Naive B cell (primary cell): ENCODE measurements around the gene TRABD2A. TPM values are rescaled to one million over a fixed set of nuclear protein-coding genes. Genes with fewer than 3 reads are reported as not detected.
"Not testable (repeated sequence)": the region's sequence is repeated elsewhere in the genome, so short reads cannot be mapped to it uniquely, and the experiment has no call there.

Experiments
- ATAC-seq, 2 donors: fragments of 150-1000 bp; cut with Tn5 transposase; 2 replicates each; pipeline ENCODE4 v1.10.0; 2021; ENCODE audit warnings: low read depth in 2 of 2, mild to moderate bottlenecking in 2 of 2, moderate library complexity in 2 of 2
- DNase-seq: peaks from one replicate; pipeline ENCODE4 v3.0.0; 2022
- H3K27ac Mint-ChIP-seq, 6 donors: one replicate each; pipeline ENCODE4 v1.8.0; 2020 to 2022; ENCODE audit warnings: mild to moderate bottlenecking in 6 of 6, mixed read lengths in 6 of 6, moderate library complexity in 5 of 6, inconsistent platforms in 2 of 6
- H3K27me3 Mint-ChIP-seq, 3 donors: one replicate each; pipeline ENCODE4 v1.8.0; 2021 to 2022; ENCODE audit warnings: mixed read lengths in 3 of 3, mild to moderate bottlenecking in 1 of 3
- H3K36me3 Mint-ChIP-seq, 2 donors: one replicate each; pipeline ENCODE4 v1.8.0; 2020 to 2022; ENCODE audit warnings: mixed read lengths in 2 of 2, inconsistent platforms in 1 of 2, mild to moderate bottlenecking in 1 of 2
- H3K4me1 Mint-ChIP-seq, 3 donors: one replicate each; pipeline ENCODE4 v1.8.0; 2020 to 2022; ENCODE audit warnings: mixed read lengths in 3 of 3, inconsistent platforms in 1 of 3, mild to moderate bottlenecking in 1 of 3, moderate library complexity in 1 of 3
- H3K4me3 Mint-ChIP-seq, 8 donors: one replicate each; pipeline ENCODE4 v1.8.0; 2020 to 2022; ENCODE audit warnings: mild to moderate bottlenecking in 8 of 8, mixed read lengths in 8 of 8, moderate library complexity in 8 of 8, inconsistent platforms in 2 of 8
- H3K9me3 Mint-ChIP-seq, 7 donors: one replicate each; pipeline ENCODE4 v1.8.0; 2020 to 2022; ENCODE audit warnings: mixed read lengths in 7 of 7, mild to moderate bottlenecking in 5 of 7, inconsistent platforms in 2 of 7, moderate library complexity in 1 of 7
- polyA plus RNA-seq, 6 donors: library from polyadenylated mRNA; unstranded; fragments of 300-500 nt; fragmentation: Illumina TruSeq; gene quantifications; one replicate each; pipeline ENCODE4 v1.2.3, GENCODE V29; 2021; ENCODE audit warnings: low read depth in 6 of 6

The TRABD2A gene, protein sequence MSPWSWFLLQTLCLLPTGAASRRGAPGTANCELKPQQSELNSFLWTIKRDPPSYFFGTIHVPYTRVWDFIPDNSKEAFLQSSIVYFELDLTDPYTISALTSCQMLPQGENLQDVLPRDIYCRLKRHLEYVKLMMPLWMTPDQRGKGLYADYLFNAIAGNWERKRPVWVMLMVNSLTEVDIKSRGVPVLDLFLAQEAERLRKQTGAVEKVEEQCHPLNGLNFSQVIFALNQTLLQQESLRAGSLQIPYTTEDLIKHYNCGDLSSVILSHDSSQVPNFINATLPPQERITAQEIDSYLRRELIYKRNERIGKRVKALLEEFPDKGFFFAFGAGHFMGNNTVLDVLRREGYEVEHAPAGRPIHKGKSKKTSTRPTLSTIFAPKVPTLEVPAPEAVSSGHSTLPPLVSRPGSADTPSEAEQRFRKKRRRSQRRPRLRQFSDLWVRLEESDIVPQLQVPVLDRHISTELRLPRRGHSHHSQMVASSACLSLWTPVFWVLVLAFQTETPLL
- 10 to 100 TPM in 3 of 6 donors, 1 to 10 TPM in 3; 6.5 to 12.3 (median 9.4) TPM for polyA plus RNA-seq

GRCh38 chr2:84880645-84881521 lies at the start of gene TRABD2A:
TRABD2A (minus strand) TSS chr2:84881084; CDS start chr2:84881039, 45 bp downstream.
- ATAC-seq (peak; percentile 18 to 25), DNase-seq (peak; percentile 47)
- Mint-ChIP-seq H3K27ac (peak within 1 kb of the TSS; percentile 84 to 98 (median 98)), H3K27me3 (no peaks in the 10 kb centered on the region), H3K4me3 (peak within 1 kb of the TSS; percentile 88 to 99 (median 96)), H3K9me3 (no peaks in the 10 kb centered on the region), H3K36me3 (no peaks in the 10 kb centered on the region), H3K4me1 (peaks cover 40 to 57% (median 46%) of the 10 kb centered on the region in 3 donors)

DNA sequence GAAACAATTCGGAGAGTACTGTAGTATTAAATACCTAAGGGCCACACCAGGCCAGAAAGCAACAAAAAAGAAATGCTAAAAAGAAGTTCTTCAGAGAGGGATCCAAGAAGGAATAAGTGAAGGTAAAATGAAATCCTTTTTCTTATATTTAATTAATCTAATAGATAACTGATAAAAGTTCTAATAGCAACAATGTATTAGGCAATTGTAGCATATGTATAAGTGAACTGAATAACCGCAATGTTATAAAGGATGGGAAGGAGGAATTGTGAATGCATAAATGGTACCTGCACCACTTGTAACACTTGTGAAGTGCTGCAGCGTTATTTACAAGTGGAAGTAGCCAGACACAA lies 46.4 kb upstream of the TRABD2A start:
- Mint-ChIP-seq H3K9me3 (peaks cover 0 to 2% (median 0%) of the 10 kb centered on the region in 7 donors), H3K4me1 (peaks cover 42 to 71% (median 43%) of the 10 kb centered on the region in 3 donors), H3K27ac (peak overlapping the region in 4 of 6 donors; percentile 82 to 94 (median 88)), H3K27me3 (no peaks in the 10 kb centered on the region), H3K36me3 (no peaks in the 10 kb centered on the region), H3K4me3 (peak overlapping the region; percentile 94 to 99 (median 97))
- ATAC-seq, result no peak
- DNase-seq, result no peak

DNA sequence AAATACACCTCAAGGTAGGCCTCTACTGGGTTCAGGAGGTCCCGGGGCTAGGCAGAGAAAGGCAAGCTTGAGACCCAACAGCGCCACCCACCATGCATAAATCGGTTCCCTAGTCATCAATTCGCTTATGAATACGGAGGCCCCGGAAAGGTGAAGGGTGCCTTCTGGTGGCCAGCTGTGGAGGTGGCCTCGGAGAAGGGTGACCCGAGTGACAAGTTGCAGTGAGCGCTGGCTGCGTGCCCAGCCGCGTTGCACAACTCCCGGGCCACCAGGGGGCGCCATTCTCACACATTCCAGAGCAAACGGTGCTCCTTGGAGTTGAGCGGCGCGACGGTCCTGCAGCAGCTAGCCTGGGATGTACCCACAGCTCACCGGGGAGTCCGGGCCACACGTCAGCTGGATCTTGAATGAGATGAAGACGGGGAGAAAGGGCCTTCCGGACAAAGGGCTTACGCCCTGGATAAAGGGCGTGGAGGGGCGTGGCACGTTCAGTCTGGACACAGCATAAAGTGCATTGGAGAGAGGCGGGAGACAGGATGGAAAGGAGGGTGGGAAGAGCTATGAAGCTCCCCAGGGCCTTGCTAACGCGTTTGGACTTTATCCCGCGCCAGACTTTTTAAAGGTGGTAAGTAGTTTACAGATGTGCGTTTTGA lies 45.0 kb upstream of the TRABD2A start:
- ATAC-seq, result peak; percentile 82 to 84

GRCh38 chr2:84925336-84925723 lies 44.4 kb upstream of the TRABD2A start:
- Mint-ChIP-seq H3K27ac (peak overlapping the region; percentile 41 to 99 (median 88)), H3K9me3 (peaks cover 0 to 2% (median 0%) of the 10 kb centered on the region in 7 donors), H3K4me1 (peaks cover 36 to 66% (median 39%) of the 10 kb centered on the region in 3 donors), H3K36me3 (no peaks in the 10 kb centered on the region), H3K4me3 (peak overlapping the region; percentile 94 to 99 (median 97)), H3K27me3 (no peaks in the 10 kb centered on the region)
- DNase-seq, result no peak
- peak; percentile 0 to 2 for ATAC-seq

More for the DNA sequence above, 45.0 kb upstream of the TRABD2A start:
- Mint-ChIP-seq H3K4me1 (peaks cover 31 to 64% (median 35%) of the 10 kb centered on the region in 3 donors), H3K27me3 (no peaks in the 10 kb centered on the region), H3K9me3 (peaks cover 0 to 2% (median 0%) of the 10 kb centered on the region in 7 donors), H3K27ac (peak overlapping the region; percentile 82 to 99 (median 93)), H3K4me3 (peak overlapping the region; percentile 94 to 99 (median 97)), H3K36me3 (no peaks in the 10 kb centered on the region)
- DNase-seq, result peak; percentile 93

DNA sequence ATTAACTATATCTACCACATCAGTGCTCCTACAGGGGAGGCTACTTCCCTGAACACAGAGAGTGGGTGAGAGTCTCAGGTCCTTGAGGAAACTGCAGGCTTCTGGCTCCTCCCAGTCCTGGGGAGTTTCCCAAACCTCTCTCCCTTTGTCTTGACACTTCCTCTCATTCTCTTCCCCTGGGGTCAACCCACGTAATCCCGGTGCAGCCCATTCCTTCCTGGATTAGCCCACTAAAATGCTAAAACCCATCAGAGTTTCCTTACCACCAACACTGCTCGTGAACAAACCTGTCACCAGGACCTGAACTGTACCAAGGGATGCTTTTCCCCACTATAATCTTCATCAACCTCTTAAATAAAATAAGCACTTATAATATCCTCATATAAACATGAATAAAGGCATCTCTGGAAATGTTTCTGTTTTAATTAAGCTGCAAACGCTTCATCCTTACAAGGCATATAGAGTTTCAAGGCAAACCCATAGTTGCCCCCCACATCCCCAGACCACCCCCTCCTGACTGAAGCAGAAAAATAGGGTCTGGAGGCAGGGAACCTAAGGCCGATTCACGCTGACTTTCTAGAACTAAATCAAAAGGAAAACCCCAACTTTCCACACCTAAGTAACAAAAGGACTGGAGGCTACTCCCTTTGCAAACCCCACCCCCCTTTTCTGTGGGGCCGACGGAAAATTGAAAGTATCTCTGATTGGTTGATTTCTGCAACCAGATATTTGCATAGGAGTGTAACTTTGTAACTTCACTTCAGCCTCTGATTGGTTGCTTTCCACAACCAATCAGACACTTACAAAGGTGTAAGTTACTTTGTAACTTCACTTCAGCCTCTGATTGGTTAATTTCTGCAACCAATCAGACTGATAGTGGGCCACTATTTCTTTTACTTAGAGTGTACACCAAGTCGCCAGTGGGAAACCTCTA lies 43.6 kb upstream of the TRABD2A start:
- peaks cover 45 to 75% (median 48%) of the 10 kb centered on the region in 3 donors for H3K4me1 Mint-ChIP-seq
- no peaks in the 10 kb centered on the region for H3K27me3 Mint-ChIP-seq
- peak overlapping the region; percentile 38 to 96 (median 82) for H3K4me3 Mint-ChIP-seq
- H3K9me3 Mint-ChIP-seq, result peaks cover 0 to 2% (median 0%) of the 10 kb centered on the region in 7 donors
- H3K36me3 Mint-ChIP-seq, result no peaks in the 10 kb centered on the region
- DNase-seq (no peak), ATAC-seq (peak in 1 of 2 donors; percentile 2)
- peak overlapping the region; percentile 52 to 96 (median 76) for H3K27ac Mint-ChIP-seq

DNA sequence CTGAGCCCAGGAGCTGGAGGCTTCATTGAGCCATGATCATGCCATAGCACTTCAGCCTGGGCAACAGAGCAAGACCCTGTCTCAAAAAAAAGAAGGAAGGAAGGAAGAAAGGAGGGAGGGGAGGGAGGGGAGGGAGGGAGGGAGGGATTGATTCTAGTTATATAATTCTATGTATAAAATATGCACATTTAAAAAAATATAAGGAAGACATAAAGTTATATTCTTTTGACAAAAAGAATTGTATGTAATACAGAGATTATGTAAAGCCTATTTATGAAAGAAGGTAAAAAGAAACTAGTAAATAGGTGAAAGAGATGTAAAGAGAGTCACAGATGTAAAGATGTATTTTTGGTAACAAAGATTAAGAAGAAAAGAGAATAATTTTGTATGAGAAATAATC lies 42.1 kb upstream of the TRABD2A start:
- peak overlapping the region in 1 of 6 donors; percentile 21 for H3K27ac Mint-ChIP-seq
- no peaks in the 10 kb centered on the region for H3K27me3 Mint-ChIP-seq

GRCh38 chr2:84919885-84920580 lies 39.1 kb upstream of the TRABD2A start:
- ATAC-seq (peak; percentile 48 to 56), DNase-seq (peak; percentile 41)
- H3K36me3 Mint-ChIP-seq, result no peaks in the 10 kb centered on the region
- H3K4me3 Mint-ChIP-seq, result peak overlapping the region; percentile 52 to 92 (median 80)
- H3K4me1 Mint-ChIP-seq, result peaks cover 37 to 78% (median 38%) of the 10 kb centered on the region in 3 donors
- H3K9me3 Mint-ChIP-seq, result peaks cover 0 to 2% (median 0%) of the 10 kb centered on the region in 7 donors
- no peaks in the 10 kb centered on the region for H3K27me3 Mint-ChIP-seq
- peak overlapping the region; percentile 78 to 98 (median 96) for H3K27ac Mint-ChIP-seq

More for the DNA sequence above, 42.1 kb upstream of the TRABD2A start:
- H3K4me3 Mint-ChIP-seq, result peak overlapping the region in 1 of 8 donors; percentile 8
- no peak for DNase-seq
- H3K36me3 Mint-ChIP-seq, result no peaks in the 10 kb centered on the region
- peaks cover 56 to 89% (median 57%) of the 10 kb centered on the region in 3 donors for H3K4me1 Mint-ChIP-seq
- ATAC-seq, result no peak
- H3K9me3 Mint-ChIP-seq, result peaks cover 0 to 2% (median 0%) of the 10 kb centered on the region in 7 donors

DNA sequence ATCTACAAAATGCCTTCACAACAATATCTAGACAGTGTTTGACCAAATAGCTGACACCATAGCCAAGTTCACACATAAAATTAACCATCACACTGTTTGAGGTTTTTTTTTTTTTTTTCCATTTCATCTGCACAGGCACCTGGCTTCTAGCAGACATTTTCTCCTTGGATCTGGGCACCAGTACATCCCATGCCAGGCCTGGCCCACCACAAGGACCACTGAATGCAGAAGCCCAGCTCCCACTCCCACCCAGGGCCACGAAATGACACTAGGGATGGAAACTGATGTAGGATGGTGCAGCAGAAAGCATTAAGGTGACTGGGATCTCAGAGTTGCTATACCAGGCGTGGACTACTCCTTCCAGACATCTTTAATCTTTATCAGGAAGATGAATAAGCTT lies 37.5 kb upstream of the TRABD2A start:
- Mint-ChIP-seq H3K4me3 (peak overlapping the region in 7 of 8 donors; percentile 51 to 92 (median 78)), H3K4me1 (peaks cover 27 to 62% (median 29%) of the 10 kb centered on the region in 3 donors), H3K36me3 (no peaks in the 10 kb centered on the region), H3K27ac (peak overlapping the region in 5 of 6 donors; percentile 49 to 98 (median 93)), H3K27me3 (no peaks in the 10 kb centered on the region), H3K9me3 (no peaks in the 10 kb centered on the region)
- DNase-seq (no peak), ATAC-seq (no peak)

GRCh38 chr2:84917821-84918220 lies 36.9 kb upstream of the TRABD2A start:
- Mint-ChIP-seq H3K4me1 (peaks cover 25 to 57% (median 27%) of the 10 kb centered on the region in 3 donors), H3K4me3 (peak overlapping the region in 5 of 8 donors; percentile 27 to 92 (median 71)), H3K27ac (peak overlapping the region in 4 of 6 donors; percentile 49 to 98 (median 96))
- H3K36me3 Mint-ChIP-seq, ATAC-seq, DNase-seq, H3K27me3 Mint-ChIP-seq, H3K9me3 Mint-ChIP-seq: not testable (repeated sequence)

DNA sequence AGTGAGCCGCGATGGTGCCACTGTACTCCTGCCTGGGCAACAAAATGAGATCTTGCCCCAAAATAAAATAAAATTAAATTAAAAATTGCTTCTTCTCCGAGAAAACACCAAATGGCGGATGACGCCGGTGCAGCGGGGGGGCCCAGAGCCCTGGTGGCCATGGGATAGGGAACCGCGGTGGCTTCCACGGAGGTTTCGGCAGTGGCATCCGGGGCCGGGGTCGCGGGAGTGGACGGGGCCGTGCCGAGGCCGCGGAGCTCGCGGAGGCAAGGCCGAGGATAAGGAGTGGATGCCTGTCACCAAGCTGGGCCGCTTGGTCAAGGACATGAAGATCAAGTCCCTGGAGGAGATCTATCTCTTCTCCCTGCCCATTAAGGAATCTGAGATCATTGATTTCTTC lies 34.8 kb upstream of the TRABD2A start:
- not testable (repeated sequence) for H3K4me3 Mint-ChIP-seq, DNase-seq, H3K9me3 Mint-ChIP-seq, ATAC-seq, H3K36me3 Mint-ChIP-seq, H3K27ac Mint-ChIP-seq, H3K27me3 Mint-ChIP-seq
- H3K4me1 Mint-ChIP-seq, result peaks cover 28 to 45% (median 34%) of the 10 kb centered on the region in 3 donors

DNA sequence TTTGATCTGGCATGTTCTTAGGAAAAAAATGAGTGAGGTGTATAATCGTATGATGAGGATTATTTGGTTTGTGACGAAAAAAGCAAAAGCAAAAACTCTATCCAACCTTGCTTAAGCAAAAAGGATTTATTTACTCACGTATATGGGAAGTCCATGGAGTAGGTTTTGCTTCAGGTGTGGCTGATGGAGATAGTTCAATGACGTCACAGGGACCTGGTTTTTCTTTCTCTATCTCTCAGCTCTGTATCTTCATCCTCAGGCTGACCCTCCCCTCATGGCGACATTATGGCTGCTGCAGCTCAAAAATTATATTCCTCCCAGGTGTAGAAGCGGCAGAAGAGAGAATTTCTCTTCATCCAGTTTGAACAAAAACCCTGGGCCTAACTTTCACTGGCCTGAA lies 33.5 kb upstream of the TRABD2A start:
- no peak for ATAC-seq
- peak overlapping the region in 2 of 6 donors; percentile 14 to 28 for H3K27ac Mint-ChIP-seq
- H3K36me3 Mint-ChIP-seq, result peaks cover 0 to 9% of the 10 kb centered on the region in 2 donors
- H3K4me3 Mint-ChIP-seq, result no peak overlapping the region
- H3K27me3 Mint-ChIP-seq, result no peaks in the 10 kb centered on the region
- peaks cover 23 to 44% (median 29%) of the 10 kb centered on the region in 3 donors for H3K4me1 Mint-ChIP-seq
- no peak for DNase-seq
- H3K9me3 Mint-ChIP-seq, result peaks cover 0 to 7% (median 2%) of the 10 kb centered on the region in 7 donors
